Stimulated activated naive CD8-positive, alpha-beta T cell treated with anti-CD3 and anti-CD28 coated beads, Interleukin-15, amount 100 ng/mL, for 72 hours (primary cell): ENCODE results near the gene VWCE.
"Not testable (repeated sequence)": the region's sequence is repeated elsewhere in the genome, so short reads cannot be mapped to it uniquely, and the experiment has no call there.

Experiments used
- ATAC-seq: fragments of 150-1000 bp; cut with Tn5 transposase; 2 replicates; pipeline ENCODE4 v1.10.0; 2021; ENCODE audit warnings: mild to moderate bottlenecking, moderate library complexity
- DNase-seq, 2 donors: peaks; one replicate each; pipeline ENCODE4 v3.0.0; 2021 to 2022
- H3K27ac Mint-ChIP-seq, 2 donors: one replicate each; pipeline ENCODE4 v1.8.0; 2022; ENCODE audit warnings: mild to moderate bottlenecking in 2 of 2, mixed read lengths in 2 of 2, moderate library complexity in 2 of 2
- H3K27me3 Mint-ChIP-seq: one replicate; pipeline ENCODE4 v1.8.0; 2022; ENCODE audit warnings: mixed read lengths
- H3K4me1 Mint-ChIP-seq: one replicate; pipeline ENCODE4 v1.8.0; 2022; ENCODE audit warnings: mild to moderate bottlenecking, mixed read lengths
- H3K4me3 Mint-ChIP-seq, 2 donors: one replicate each; pipeline ENCODE4 v1.8.0; 2022; ENCODE audit warnings: mild to moderate bottlenecking in 2 of 2, mixed read lengths in 2 of 2, moderate library complexity in 1 of 2
- H3K9me3 Mint-ChIP-seq, 2 donors: one replicate each; pipeline ENCODE4 v1.8.0; 2022; ENCODE audit warnings: mixed read lengths in 2 of 2

VWCE gene

GRCh38 chr11:61256710-61257482 is 38.2 kb downstream of the VWCE start:
- DNase-seq (no peak), ATAC-seq (no peak)
- Mint-ChIP-seq H3K27me3 (no peaks in the 10 kb centered on the region), H3K9me3 (no peaks in the 10 kb centered on the region), H3K4me1 (no peaks in the 10 kb centered on the region), H3K27ac (no peak overlapping the region), H3K4me3 (no peak overlapping the region)

GRCh38 chr11:61254403-61255025 is 40.6 kb downstream of the VWCE start:
- Mint-ChIP-seq H3K27me3 (no peaks in the 10 kb centered on the region), H3K4me3 (no peak overlapping the region), H3K9me3 (no peaks in the 10 kb centered on the region), H3K4me1 (no peaks in the 10 kb centered on the region), H3K27ac (no peak overlapping the region)
- peak; percentile 65 for DNase-seq
- peak; percentile 89 for ATAC-seq

DNA sequence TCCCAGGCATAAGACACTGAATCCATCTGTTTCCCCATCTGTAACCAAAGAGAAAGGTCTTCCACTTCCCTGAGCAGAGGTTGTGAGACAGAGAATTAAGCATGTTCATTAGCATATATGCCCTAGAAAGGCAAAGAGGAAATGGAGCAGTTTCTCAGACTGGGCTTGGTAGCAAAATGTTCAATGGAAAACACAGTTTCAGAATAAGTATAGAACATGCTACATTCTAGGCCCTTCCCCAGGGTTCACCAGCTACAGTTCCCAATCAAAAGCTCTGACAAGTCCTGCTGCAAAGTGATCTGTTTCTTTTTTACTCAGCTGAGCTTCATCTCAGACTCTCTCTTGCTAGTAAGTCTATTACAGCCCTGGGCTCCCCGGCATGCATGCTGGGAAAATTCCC is 42.8 kb downstream of the VWCE start:
- H3K4me1 Mint-ChIP-seq, DNase-seq, H3K4me3 Mint-ChIP-seq, H3K27me3 Mint-ChIP-seq, ATAC-seq, H3K9me3 Mint-ChIP-seq, H3K27ac Mint-ChIP-seq: not testable (repeated sequence)

GRCh38 chr11:61250796-61251765 is 44.0 kb downstream of the VWCE start:
- DNase-seq, ATAC-seq, H3K27ac Mint-ChIP-seq, H3K27me3 Mint-ChIP-seq, H3K4me3 Mint-ChIP-seq, H3K4me1 Mint-ChIP-seq, H3K9me3 Mint-ChIP-seq: not testable (repeated sequence)

- not testable (repeated sequence) for DNase-seq, H3K9me3 Mint-ChIP-seq, H3K27me3 Mint-ChIP-seq, H3K4me3 Mint-ChIP-seq, ATAC-seq, H3K4me1 Mint-ChIP-seq
- peak overlapping the region in 1 of 2 donors; percentile 68 for H3K27ac Mint-ChIP-seq
These were observed 45.9 kb downstream of the VWCE start for GRCh38 chr11:61249201-61249600.

DNA sequence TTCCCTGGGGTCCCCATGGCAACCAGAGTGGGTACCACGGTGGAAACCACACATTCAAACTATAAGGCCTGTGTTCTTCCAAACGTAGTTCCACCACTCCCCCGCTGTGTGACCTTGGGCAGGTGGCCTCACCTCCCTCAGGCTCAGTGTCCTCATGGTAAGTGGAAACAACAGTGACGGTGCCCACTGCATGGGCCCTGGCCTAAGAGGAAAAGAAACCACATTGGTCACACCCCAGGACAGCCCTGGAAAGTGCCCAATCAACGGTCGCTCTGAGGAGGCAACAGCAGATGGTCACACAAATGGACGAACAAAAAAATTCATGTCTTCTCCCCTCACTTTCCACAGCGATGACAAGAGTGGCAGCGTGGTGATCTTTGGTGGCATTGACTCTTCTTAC is 47.0 kb downstream of the VWCE start:
- ATAC-seq, H3K27me3 Mint-ChIP-seq, H3K4me3 Mint-ChIP-seq, H3K4me1 Mint-ChIP-seq, DNase-seq, H3K27ac Mint-ChIP-seq, H3K9me3 Mint-ChIP-seq: not testable (repeated sequence)

DNA sequence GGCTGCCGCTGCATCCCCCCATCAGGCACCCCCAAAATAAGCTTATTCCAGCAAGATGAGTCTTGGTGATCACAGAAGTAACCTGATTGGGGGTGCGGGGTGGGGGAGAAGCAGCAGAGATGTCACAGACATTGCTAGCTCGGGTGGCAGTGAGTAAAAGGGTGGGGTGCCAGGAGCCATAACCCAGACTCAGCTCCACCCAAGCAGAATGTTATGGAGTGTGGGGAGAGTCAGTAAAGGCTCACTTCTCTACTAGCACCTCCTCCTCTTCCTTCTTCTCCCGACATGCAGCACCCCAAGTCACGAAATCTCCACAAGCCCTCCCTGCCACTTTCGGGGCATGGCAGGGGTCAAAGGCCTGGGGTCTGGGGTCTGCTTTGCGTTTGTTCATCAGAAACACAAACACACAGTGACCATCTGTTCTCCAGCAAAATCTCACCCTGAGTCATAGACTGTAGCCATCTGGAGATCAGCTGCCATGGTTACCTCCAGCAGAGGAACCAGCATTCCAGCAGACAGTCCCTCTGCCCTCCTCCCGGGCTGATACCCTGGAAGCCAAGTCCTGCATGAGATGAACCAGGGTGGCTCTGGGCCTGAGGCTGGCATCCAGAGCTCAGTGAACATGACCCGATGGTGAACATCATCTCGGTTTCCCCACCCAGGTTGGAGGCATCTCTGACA is 49.7 kb downstream of the VWCE start:
- H3K4me3 Mint-ChIP-seq, H3K4me1 Mint-ChIP-seq: not testable (repeated sequence)

DNA sequence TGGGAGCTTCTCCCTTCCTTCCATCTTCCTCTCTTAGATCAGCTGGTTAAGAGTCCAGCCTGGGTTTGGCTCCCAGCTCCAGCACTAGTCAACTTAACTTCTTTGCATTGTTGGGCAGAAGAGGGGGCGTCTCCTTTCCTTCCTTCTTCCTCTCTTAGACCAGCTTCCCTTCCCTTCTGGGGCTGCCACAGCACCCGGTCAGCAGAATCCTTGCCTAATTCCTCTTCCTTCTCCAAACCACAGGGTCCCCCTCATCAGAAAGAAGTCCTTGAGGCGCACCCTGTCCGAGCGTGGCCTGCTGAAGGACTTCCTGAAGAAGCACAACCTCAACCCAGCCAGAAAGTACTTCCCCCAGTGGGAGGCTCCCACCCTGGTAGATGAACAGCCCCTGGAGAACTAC is 53.6 kb downstream of the VWCE start:
- ATAC-seq, H3K27me3 Mint-ChIP-seq, H3K4me1 Mint-ChIP-seq, DNase-seq, H3K4me3 Mint-ChIP-seq, H3K9me3 Mint-ChIP-seq, H3K27ac Mint-ChIP-seq: not testable (repeated sequence)

More for the DNA sequence above, 49.7 kb downstream of the VWCE start:
- not testable (repeated sequence) for DNase-seq, ATAC-seq, H3K9me3 Mint-ChIP-seq, H3K27me3 Mint-ChIP-seq, H3K27ac Mint-ChIP-seq

DNA sequence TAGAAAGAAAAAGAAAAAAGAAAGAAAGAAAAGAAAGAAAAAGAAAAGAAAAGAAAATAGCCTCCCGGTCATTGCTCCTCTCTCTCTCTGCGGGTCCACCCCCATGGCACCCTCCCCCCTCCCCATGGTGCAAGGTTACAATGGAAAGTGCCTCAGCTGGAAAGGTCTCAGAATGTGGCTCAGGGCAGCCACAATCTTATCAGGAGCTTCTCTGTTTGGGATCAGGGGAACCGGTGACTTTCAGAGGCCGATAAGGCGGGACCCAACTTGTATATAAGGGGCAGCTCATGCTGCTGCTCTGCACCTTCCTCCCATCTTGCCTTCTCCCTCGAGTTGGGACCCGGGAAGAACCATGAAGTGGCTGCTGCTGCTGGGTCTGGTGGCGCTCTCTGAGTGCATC is 54.2 kb downstream of the VWCE start, which contains the start of gene PGA5:
PGA5 (plus strand) TSS at position 301 of the 400 bp plus-strand sequence; CDS start at position 353, 52 bp downstream.
- not testable (repeated sequence) for H3K9me3 Mint-ChIP-seq, H3K4me1 Mint-ChIP-seq, DNase-seq, H3K4me3 Mint-ChIP-seq, H3K27ac Mint-ChIP-seq, ATAC-seq, H3K27me3 Mint-ChIP-seq

DNA sequence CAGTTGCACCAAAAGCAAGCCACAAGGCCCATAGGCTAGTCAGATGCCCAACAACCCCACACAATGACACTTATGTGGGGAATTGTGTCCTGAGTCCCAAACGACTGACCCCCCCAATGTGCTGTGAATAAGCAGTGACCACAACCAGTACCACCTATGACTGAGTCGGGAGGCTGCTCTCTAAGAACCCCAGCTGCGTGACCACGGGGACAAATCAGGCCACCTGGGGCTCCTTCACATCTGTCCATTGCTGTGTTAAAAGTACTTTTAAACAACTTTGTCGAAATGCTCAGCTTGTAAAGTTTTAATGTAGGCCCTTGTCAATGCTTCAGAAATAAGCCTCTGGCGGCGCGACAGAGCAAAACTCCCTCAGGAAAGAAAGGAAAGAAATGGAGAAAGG is 54.8 kb downstream of the VWCE start:
- not testable (repeated sequence) for H3K27me3 Mint-ChIP-seq, H3K9me3 Mint-ChIP-seq, DNase-seq, H3K4me3 Mint-ChIP-seq, ATAC-seq, H3K27ac Mint-ChIP-seq, H3K4me1 Mint-ChIP-seq

DNA sequence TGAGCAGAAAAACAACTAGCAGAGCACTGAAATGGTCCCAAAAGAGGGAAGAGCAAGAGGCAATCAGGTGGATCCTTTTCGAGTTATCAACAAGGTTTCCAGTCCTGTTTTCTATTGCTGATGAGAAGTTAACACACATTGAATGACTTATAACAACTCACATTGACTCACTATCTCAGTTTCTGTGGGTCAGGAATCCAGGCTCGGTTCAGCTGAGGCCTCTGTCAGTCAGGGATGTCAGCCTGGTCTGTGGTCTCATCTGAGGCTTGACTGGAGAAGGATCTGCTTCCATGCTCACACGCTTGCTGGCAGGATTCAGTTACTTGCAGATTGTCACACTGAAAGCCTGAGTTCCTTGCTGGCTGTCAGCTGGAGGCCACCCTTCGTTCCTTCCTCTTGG is 58.0 kb downstream of the VWCE start:
- DNase-seq, H3K4me3 Mint-ChIP-seq, ATAC-seq, H3K9me3 Mint-ChIP-seq, H3K4me1 Mint-ChIP-seq, H3K27me3 Mint-ChIP-seq, H3K27ac Mint-ChIP-seq: not testable (repeated sequence)

GRCh38 chr11:61232548-61233145 is 62.5 kb downstream of the VWCE start:
- H3K4me3 Mint-ChIP-seq, H3K27me3 Mint-ChIP-seq, H3K9me3 Mint-ChIP-seq, H3K4me1 Mint-ChIP-seq, DNase-seq, ATAC-seq, H3K27ac Mint-ChIP-seq: not testable (repeated sequence)

GRCh38 chr11:61231585-61231984 is 63.5 kb downstream of the VWCE start:
- H3K9me3 Mint-ChIP-seq, H3K4me1 Mint-ChIP-seq, DNase-seq, H3K4me3 Mint-ChIP-seq, H3K27me3 Mint-ChIP-seq, ATAC-seq, H3K27ac Mint-ChIP-seq: not testable (repeated sequence)

- H3K4me1 Mint-ChIP-seq, H3K4me3 Mint-ChIP-seq, H3K27ac Mint-ChIP-seq, DNase-seq, H3K27me3 Mint-ChIP-seq, ATAC-seq, H3K9me3 Mint-ChIP-seq: not testable (repeated sequence)
These were observed 64.1 kb downstream of the VWCE start for GRCh38 chr11:61231033-61231432.

- not testable (repeated sequence) for H3K27me3 Mint-ChIP-seq, H3K4me1 Mint-ChIP-seq, ATAC-seq, DNase-seq, H3K9me3 Mint-ChIP-seq, H3K4me3 Mint-ChIP-seq, H3K27ac Mint-ChIP-seq
These were observed 65.7 kb downstream of the VWCE start for GRCh38 chr11:61229458-61229857.
